Activated naive CD4-positive, alpha-beta T cell treated with Interleukin-2 at 50 U/mL for 16 hours (primary cell): Measurements from ENCODE around the gene LMTK2.
"Not testable (repeated sequence)": the region's sequence is repeated elsewhere in the genome, so short reads cannot be mapped to it uniquely, and the experiment has no call there.

Source experiments
- DNase-seq: peaks from one replicate; pipeline ENCODE4 v3.0.0-alpha.2; 2020

LMTK2 gene

DNA sequence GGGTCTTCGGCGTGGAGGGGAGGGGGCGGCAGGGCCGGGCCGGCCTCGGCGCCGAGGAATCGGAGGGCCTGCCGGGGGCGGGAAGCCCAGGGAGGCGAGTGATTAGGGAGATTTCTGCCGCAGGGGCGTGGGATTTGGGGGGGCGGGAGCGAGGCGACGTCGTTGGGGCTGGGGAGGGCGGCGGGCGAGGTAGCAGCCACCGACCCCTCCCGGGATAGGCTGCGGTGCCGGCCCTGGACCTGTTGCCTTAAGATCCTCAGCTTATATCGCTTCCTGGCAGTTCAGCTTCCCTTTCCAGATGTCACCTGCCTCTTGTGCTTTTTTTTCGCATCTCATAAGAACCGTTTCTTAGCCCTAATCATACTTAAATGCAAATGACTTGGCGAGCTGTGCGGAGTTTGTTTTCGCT is 655 bp downstream of the LMTK2 start:
- DNase-seq, result peak; percentile 27

GRCh38 chr7:98110249-98111022 is 3.8 kb downstream of the LMTK2 start:
- no peak for DNase-seq

DNA sequence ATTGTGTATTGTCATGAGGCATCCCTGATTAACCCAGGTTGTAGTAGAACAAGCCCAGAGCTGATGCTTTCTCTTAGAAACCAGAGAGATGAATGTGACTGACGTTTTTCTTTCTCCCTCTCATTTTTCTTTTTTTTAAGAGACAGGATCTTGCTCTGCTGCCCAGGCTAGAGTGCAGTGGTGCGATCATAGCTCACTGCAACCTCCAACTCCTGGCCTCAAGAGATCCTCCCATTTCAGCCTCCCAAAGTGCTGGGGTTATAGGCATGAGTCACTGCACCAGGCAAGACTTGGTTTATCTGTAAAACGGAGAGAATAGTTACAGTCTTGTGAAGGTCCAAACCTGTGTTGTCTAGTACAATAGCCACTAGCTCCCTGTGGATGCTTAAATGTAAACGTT is 5.4 kb downstream of the LMTK2 start:
- DNase-seq, result no peak

DNA sequence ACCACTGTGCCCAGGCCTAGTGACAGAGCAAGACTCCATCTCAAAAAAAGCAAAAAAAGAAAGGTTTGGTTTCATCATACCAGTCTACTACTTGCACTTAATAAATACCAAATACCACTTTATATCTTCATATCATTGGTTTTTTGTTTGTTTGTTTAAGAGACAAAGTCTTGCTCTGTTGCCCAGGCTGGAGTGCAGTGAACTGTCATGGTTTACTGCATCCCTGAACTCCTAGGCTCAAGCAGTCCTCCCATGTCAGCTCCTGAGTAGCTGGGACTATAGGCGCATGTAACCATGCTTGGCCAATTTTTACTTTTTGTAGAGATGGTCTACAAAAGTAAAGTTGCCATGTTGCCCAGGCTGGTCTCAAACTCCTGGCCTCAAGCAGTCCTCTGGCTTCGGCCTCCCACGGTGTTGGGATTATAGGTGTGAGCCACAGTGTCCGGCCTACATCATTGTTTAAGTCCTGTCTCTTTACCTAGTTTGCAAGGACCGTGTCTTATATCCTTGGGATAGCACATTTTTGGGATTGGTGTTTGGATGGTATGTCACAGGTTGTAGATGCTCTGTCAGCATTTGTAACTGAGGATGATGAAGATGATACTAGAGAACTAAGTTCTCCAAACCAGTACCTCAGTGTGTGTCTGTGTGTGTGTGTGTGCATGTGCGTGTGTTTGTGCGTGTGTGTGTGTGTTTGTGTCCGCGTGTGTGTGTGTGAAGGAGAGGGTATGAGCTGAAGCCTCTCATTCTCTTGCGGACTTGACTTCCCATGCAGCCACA is 9.3 kb downstream of the LMTK2 start:
- DNase-seq, result no peak

GRCh38 chr7:98116656-98117461 is 10.2 kb downstream of the LMTK2 start:
- DNase-seq, result no peak

- DNase-seq, result no peak
Observed at GRCh38 chr7:98119256-98119918, 12.7 kb downstream of the LMTK2 start.

DNA sequence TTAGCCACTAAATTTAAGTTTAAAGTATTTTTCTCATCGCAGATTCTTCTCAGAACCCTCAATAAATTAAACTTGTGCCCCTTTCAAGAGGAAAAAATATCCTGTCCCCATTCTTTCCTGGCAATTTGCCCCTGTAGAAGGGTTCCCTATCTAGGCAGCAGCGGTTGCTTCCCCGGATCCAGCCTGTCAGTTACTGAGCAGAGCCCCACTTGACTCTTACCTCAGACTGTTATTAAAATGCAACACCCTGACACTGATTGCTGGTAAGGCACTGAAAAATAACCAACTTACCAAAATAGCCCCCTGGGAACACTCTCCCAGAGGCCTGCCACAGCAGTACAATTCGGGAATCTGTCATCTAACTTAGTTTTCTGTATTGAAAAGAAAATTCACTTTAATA is 13.9 kb downstream of the LMTK2 start:
- no peak for DNase-seq

DNA sequence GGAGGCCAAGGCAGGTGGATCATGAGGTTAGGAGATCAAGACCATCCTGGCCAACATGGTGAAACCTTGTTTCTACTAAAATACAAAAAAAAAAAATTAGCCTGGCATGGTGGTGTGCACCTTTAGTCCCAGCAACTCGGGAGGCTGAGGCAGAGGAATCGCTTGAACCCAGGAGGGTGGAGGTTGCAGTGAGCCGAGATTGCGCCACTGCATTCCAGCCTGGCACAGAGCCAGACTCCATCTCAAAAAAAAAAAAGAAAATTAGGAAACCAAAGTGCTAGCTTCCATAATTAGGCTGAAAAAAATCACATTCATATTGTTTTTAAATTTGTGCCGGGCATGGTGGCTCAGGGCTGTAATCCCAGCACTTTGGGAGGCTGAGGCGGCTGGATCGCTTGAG is 14.7 kb downstream of the LMTK2 start:
- not testable (repeated sequence) for DNase-seq

DNA sequence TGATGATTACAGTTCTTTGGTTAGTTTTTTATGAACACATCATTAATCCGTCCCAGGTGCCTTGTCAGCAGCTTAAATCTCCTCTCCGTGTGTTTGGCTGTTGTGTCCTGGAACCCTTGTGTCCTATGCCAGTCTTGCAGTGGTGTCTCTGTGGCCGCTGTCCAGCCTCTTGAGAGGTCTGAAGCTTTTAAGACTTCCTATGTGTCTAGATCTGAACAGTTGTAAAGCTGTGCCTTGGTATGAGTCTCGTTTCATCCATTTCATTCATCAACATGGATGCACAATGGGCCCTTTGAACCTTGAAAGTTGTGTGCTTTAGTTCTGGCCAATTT is 16.7 kb downstream of the LMTK2 start:
- no peak for DNase-seq

GRCh38 chr7:98125759-98126158 is 19.1 kb downstream of the LMTK2 start:
- DNase-seq, result no peak

DNA sequence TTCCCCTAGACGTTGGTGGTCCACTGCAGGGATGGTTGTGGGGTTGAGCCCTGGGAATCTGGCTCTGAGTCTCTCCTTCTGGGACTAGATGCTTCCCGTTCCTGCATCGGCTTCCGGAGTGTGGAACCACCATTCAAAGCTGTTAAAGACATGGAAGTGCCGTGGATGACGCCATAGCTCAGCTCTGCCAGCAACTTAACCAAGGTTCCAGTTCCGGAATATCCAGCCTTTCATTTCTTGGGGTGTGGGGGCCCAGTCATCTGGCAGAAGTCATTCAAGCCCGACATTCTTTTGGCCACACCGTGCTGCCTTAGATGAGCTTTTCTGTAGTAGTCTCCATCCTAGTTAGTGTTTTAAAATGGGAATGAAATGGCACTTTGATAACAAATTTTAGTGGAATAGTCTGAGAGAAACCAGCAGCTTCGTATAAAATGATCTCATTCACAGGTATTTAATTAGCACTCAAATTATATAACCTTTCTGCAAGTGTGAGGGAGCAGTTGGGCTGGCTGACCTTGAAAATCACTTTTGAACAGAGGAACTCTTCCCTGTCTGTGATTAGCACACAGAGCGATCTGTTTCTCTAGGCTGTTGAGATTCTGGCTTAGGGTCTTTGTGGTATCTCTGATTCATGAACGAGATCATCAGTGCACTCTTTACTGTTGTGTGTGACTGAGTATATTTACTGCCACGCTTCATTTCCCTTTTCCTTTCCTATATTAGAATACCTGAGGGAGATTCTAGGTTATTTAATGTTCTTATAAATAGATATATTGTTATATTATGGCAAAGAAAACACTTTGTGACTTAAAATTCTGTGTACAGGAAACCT is 19.9 kb downstream of the LMTK2 start:
- no peak for DNase-seq

GRCh38 chr7:98128346-98128745 is 21.7 kb downstream of the LMTK2 start:
- no peak for DNase-seq

DNA sequence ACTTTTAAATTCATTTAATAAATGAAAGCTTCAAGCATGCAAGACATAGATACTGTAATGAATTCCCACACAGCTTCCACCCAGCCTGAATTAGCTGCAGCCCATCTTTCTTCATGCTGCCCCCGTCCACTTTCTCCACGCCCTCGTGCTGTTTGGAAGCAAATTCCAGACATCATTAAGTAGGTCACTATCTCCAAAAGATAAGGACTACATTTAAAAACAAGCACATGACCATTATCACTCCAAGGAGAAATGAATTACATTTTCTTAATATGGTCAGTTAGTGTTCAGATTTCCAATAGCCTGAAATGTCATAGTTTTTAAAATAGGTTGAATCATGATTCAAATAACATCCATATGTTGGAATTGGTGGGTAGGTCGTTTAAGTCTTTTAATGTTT is 24.3 kb downstream of the LMTK2 start:
- DNase-seq, result no peak

DNA sequence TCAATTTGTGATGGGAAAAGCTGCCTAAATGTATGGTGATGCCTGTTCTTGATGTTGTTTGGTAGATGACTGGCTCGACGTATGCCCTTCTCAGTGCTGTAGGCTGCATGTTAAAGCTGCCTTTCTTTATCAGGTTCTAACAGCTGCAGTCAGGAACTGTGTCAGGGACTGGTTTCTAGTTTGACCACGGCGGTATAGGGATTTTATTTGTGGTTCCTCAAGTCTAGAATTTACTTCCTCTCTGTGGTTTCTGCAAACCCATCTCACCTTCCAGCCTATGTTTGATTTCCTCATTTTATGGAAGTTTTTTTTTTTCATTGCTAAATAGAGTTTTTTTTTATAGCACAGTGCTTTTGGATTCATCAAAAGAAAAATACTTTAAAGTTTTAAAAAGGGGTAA is 26.5 kb downstream of the LMTK2 start:
- no peak for DNase-seq

DNA sequence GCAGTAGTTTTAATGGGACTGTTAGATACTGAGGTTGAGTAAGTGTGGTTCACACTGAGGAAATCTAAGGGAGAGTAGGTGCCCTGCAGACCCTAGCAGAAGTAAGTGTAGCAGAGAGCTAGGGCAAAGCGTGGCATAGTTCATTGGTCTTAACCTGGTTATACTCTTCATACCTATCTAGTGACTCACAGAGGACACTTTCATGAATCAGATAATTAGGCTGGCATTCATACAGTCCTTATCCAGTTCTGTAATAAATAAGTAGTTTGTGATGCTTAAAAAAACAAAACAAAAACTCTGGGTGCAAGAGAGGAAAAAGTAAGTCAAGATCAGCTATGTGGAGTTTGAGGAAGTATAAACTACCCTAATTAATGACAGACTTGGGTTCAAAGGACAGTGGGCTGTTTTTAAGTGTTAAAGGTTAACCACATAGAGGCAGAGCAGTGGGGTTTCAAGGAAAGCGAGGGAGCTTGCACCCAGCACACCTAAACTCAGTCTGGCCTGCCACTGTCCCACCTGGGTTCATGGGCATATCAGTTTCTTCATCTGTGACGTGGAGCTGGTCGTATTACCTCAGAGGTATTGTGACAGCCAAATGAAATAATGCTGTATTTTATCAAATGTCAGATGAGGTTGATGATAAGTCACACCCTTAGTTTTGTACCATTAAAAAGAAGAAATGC is 27.1 kb downstream of the LMTK2 start:
- no peak for DNase-seq

DNA sequence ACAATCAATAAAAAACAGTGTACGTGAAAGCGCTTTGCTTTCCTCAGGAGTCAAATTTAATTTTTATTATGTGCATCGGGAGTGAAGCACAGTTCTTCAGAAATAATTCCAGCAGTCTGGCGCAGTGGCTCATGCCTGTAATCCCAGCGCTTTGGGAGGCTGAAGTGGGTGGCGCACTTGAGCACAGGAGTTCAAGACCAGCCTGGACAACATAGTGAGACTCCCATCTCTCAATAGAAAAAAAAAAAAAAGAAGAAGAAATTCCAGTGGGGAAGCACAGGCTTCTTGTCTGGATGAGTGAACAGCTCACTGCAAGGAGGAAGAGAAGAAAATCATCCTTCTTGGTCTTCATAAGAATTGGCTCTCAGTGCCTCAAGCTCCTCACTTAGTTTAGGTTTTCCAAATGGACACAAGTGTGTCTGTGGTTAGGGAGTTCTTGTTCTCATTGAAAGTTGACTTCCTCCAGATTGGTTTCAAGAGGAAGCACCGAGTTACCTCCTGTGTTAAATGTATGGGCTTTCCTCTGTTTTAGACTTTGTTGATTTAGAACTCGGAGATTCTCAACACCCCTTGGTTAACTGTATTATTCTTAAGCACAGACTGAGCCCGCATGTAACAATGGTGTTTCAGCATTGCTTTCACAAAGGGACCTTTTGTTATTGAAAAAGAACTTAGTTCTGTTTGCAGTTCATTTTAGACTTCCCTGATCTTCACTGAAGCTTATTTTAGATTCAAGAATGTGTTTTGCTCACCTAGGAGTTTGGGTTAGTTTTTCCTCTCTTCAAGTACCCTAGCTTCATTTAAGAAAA is 28.0 kb downstream of the LMTK2 start:
- no peak for DNase-seq

DNA sequence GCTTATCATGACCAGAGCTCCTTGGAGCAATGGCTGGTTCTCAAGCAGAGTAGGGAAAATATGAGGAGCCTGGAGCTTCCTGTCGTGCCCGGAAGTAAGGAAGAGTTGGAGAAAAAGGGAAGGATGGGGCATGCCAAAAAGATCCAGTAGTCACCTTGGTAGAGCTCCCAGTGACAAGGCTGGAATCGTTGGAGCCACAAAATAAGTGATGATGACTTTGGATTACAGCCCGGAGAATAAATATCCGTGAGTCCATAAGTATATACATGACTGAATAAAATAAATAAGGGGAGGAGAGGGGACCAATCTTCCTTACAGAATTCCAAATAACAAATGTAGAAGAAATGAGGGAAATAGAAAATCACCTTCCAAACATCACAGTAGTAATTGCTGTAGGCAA is 29.3 kb downstream of the LMTK2 start:
- no peak for DNase-seq

DNA sequence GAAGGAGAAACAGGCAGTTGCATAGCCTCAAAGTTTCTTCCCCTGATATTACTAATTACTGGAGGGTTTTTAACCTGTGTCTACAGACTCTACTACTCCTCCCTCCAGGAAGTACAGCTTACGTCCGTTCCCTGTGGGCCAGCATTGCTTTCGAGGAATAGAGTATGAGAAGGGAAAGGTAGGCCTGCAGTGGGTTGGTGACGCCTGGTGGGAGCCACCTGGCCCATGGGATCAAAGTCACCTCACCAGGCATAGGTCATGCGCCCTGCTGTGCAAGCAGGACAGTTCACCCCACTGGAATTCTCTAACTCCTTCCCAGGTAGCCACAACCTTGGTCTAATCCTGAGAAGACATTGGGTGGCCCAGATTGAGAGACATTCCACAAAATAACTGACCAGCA is 29.8 kb downstream of the LMTK2 start:
- no peak for DNase-seq

DNA sequence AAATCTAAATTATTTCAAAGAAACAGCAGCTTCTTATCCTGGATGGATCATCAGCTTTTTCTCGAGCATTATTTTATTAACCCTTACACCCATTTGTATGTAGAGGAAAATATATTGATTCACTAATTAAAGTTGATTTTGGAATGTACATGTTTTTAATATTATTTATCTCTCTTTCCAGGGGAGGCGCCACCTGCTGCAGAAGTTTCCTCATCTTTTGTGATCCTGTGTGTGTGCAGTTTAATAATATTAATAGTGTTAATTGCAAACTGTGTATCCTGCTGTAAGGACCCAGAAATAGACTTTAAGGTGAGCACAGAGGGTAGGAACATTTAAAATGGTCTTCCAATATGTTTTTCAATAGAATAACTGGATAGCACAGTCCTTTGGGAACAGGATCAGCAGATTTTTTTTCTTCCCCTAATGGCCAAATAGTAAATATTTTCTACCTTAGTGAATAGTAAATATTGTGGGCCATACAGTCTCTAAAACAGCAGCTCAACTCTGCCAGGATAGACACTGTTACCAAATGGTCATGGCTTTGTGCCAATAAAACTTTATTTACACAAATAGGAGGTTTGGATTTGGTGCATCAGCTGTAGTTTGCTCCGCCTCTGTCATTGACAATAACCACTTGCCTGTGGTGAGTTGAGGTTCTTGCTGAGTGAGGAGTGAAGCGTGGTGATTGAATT is 30.6 kb downstream of the LMTK2 start:
- DNase-seq, result no peak

- DNase-seq, result no peak
Observed at GRCh38 chr7:98137826-98138151, 31.1 kb downstream of the LMTK2 start.
